HG03064 (cell line): ENCODE results near the gene NKAIN2.
"Not testable (repeated sequence)": the region's sequence is repeated elsewhere in the genome, so short reads cannot be mapped to it uniquely, and the experiment has no call there.

Source experiments
- ATAC-seq: cut with Tn5 transposase; IDR thresholded peaks from one replicate; pipeline ENCODE4 v1.9.1; 2021; ENCODE audit warnings: low read depth; ENCODE audit not compliant: unreplicated experiment

NKAIN2 gene

DNA sequence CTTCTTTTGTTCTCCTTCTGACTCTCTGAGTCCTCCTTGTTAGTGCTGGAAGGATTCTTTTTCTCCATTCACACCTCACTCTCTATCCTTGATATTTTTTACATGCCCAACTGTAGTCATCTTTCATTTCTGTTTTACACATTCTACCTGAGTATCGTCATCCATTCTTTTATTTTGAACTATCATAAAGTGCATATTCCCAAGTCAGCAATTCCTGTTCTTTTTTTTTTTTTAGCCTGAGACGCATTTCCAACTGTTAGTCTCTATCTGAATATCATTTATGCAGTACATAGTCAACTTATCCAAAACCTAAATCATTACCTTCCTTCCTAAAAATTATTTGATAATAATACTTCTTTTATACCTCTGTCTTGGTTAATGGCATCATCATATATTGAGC lies 207.5 kb downstream of the NKAIN2 start:
- ATAC-seq, result no peak

DNA sequence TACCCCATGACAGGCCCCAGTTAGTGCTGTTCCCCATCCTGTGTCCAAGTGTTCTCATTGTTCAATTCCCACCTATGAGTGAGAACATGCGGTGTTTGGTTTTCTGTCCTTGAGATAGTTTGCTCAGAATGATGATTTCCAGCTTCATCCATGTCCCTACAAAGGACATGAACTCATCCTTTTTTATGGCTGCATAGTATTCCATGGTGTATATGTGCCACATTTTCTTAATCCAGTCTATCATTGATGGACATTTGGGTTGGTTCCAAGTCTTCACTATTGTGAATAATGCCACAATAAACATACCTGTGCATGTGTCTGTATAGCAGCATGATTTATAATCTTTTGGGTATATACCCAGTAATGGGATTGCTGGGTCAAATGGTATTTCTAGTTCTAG lies 218.4 kb downstream of the NKAIN2 start:
- ATAC-seq, result not testable (repeated sequence)

DNA sequence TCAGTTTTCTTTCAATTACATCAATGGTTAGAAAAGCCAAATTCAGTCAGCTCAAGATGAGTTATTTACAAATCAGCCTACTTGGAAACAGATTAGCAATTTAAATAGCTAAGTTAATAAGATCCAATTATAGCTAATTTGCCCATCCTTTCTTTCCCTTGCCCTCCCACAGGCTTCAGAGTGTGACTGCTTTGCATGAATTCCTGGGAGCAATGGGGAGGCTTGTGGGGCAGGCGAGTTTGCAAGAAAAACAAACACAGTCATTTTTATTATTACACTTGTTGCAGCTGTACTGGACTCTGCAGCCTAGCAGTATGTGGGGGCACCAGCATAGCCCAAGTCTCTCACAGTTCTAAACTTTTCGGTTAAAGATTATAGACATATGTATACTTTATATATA lies 219.0 kb downstream of the NKAIN2 start:
- no peak for ATAC-seq

DNA sequence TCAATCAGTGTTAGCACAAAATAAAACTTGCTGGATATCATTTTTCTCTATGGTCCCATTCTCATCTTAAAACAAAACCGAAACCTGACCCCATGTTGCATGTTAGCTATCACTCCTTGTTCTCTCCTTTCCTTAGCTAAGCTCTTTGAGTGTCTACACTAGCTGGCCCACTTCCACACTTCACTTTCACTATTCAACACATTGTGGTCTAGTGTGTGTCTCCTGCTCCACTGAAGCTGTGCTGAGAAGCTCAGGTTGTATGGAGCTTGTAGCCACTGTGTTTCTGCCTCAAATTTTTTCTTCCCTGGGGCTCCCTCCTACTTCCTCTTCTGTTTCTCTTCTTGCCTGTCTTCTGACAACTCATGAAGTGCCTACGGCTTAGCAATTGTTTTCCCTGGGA lies 223.0 kb downstream of the NKAIN2 start:
- ATAC-seq, result no peak

DNA sequence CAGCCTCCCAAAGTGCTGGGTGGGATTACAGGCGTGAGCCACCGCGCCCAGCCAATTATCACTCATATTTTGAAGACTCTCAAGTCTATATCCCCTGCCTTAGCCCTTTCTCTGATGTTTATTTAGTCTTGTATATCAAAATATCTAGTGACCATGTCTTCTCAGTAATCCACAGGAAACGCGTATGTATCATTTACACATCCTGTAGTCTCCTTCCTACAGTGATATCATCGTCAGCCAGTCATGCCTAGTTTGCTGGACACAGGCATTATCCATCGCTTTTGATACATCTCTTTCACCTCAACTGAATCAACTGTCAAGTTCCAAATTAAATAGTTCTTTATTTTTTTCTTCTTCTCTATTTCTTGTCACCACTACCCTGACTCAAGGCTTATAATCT lies 223.7 kb downstream of the NKAIN2 start:
- ATAC-seq, result no peak

DNA sequence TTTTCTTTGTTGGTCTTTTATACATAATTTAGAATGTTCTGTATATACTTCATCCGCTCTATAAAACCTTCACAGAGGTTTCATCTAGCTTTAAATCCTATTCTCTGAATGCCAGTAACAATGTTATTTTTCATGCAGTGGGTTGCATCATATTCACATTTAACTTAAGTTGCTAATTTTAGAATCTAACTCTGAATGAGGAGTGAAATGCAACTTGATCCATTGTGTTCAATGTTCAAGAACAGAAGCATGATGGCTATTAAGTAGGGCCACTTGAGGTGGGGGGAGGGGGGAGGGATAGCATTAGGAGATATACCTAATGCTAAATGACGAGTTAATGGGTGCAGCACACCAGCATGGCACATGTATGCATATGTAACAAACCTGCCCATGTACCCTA lies 224.5 kb downstream of the NKAIN2 start:
- no peak for ATAC-seq

DNA sequence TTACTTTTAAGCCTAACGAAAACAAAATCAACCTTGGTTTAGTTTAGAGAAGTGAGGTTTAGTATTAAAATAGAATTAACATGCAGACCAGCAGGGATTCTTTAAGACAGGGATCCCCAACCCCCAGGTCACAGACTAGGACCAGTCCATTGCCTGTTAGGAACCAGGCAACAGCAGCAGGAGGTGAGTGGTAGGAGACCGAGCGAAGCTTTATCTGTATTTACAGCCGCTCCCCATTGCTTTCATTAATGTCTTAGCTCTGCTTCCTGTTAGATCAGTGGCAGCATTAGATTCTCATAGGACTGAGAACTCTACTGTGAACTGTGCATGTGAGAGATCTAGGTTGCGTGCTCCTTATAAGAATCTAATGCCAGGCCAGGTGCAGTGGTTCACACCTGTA lies 225.9 kb downstream of the NKAIN2 start:
- no peak for ATAC-seq

DNA sequence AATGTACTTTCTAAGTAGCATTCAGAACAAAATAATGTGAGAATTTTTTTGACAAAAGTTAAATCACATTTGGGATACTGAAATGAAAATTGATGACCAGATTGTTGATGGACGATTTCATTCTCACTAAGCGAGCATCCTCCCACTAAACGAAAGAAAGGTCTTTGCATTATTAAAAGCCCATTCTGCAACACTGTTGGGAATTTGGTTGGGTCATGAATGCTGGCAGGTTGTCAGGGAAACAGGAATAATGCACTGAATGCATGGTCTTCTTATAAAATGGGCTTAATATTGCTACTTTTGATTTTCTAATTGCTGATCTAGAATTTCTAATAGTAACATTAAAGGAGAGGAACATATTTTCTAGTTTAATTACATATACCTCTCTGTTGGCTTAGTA lies 229.8 kb downstream of the NKAIN2 start:
- no peak for ATAC-seq

DNA sequence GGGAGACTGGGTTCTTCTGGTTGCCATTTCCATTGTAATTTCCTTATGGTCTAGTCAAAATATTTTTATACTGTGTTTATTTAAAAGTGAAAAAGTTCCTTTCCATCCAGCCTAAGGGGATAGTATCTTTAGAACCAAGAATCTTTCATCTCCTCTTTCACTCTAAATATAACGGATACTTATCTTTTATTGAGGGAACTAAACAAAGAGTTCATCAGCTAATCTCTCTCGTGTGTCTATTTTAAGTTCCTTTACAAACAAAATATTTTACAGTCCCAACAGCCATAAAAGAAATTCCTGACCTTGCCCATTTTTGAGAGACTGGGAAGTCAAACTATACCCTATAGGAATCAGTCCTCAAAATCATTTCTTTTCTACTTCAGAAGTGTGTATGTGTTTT lies 232.7 kb downstream of the NKAIN2 start:
- ATAC-seq, result no peak

DNA sequence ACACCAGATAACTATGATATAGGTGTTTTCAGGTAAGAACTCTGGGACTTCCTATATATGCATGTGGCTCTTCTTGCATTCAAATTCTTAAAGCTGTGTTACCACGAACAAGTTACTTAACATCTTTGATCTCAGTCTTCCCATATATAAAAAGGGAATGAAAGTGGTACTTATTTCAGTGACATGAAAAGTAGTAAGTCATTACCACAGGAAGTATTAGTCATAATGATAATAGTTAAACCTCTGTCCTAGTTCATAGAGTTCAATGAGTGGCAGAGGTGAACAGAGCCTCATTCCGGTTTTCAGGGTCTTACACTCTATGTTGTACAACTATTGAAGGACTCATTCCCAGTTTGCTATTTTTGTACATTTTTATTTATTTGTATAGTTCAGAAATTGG lies 237.0 kb downstream of the NKAIN2 start:
- peak; percentile 83 for ATAC-seq

DNA sequence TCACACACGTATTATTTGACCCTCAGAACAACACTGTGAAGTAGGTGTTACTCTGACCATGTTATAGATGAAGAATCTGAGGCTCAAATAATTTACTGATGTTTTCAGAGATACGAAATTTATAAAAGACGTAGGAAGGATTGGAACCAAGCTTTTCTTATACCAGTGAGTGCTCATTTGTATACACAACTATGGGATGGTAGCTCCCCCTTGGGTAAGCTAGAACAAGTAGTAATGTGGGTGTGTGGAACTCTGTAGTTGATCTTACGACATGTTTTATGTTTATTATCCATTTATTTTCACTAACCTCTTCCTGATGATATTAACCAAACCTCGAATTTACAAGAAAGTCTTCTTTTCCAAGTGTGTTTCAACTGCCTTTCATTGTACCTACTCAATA lies 248.5 kb downstream of the NKAIN2 start:
- no peak for ATAC-seq

DNA sequence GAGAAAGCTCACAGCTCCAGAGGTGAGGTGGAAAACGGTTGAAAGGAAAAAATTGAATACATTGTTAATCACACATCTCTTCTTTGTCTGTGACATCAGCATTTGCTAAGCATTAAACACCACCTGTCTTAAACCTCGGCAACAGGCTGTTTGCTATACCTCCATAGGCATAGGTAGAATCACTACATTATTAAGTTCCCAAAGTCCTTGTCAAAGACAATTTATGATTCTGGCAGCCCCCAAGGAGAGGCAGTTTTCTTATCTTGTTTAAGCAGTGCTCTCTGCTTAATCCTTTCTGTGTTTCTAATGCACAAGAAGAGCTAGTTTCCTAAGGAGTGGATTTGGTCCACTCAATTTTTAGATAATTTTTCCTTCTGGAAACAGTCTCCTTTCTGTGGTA lies 249.7 kb downstream of the NKAIN2 start:
- ATAC-seq, result no peak

DNA sequence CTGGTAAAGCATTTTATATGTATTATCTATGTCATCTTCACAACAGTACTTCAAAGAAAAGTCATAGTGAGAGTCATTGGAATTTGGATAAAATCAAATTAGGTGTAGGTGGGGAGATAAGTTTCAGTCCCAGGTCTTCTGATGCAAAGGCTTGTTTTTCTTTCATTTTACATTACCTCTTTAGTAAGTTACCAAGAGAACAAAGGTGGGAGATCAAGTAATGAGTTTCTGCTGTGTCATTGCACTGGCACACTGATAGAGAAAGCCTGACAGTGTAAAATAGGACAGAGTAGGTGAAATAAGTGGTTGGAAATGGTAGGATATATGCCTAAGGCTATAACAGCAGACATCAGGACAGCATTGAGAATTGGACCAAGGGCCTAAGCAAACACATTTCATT lies 250.4 kb downstream of the NKAIN2 start:
- ATAC-seq, result no peak

DNA sequence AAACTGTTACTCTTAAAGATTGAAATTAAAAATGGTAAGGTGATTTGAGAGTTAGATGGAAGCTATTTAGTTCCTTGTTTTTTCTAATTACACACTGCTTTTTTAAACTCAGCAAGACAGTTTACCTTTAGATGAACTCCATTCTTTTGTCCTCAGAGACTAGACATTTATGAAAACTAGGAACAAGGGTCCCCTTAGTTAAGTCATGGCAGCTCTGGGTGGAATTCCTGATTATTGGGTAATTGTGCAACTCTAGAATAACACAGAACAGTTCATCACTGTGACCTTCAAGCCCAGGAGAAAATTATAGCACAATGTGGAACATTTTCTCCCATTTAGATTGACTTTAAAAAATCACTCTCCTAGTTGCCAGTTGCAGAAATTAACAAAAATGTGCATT lies 251.7 kb downstream of the NKAIN2 start:
- no peak for ATAC-seq

DNA sequence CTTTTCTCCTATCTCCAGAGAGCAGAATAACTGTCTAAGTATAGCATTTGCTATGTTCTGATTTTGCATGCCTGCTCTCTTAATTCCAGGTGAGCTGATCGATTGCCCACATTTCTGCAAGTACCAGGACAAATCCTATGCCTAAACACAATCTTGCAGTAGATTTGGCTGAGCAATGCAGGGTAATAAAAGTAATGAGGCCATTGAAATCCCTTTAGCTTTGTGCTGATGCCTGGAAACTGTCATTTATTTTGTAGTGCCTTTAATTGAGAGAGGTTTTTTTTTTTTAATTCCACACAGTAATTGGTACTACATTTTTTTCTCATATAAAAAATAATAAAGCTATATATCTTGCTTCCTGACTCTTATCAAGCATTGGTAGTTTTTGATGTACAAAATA lies 252.3 kb downstream of the NKAIN2 start:
- no peak for ATAC-seq

DNA sequence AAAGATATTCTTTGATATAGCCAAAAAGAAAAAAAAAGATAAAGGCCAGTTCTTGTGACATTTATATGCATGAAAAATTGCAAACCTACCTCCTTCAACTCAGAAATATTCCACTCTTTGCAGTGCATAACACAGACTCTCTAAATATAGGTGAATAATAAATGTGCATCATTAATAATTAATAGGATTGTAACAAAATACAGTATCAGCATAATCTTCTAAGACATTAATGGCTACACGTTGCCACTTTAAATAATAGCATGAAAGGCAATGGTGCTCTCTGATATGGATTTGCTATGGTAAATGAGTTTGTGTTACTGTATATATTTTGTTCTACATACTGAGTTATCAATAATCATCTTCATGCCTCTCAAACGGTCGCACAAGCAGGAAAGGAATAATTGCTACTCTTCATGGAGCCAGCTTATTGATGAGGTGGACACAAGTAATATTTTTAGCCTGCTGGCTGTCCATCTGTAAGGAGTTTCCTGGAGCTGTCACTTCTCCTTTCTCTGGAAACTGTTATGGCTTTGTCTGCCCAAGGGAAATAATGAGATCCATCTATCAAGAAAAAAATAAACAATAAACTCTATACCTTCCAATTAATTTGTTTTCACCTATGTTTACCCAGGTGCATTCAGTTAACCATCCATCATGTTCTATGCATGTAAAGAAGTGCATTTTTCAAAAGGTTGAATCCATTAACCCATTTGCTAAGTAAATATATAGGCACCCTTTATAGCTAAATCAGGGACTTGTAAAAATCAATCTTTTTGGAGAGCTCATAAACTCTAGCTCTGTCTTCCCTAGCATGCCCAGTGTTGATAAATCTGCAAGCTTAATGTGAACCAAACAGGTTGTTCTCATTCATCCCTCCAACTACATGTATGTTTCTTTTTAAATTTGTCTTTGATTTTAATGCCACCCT lies 253.0 kb downstream of the NKAIN2 start:
- no peak for ATAC-seq

DNA sequence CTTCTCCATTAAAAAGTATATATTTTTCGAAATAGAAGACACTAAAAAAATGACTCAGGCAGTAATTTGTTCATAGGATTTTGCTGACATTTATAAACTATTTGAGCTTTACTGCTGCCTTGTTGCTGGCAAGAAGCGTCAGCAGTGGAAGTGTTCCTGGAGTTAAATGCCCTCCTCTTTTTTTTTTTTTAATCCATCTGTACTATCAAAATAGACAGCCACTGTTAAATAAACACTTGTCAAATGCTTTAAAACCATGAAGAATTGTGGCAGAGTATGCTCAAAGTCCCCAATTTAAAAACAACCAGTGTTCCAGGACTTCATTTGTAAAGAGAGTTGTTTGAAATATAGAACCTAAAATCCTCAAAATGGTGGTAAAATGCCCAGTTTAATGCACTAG lies 253.8 kb downstream of the NKAIN2 start:
- ATAC-seq, result no peak

DNA sequence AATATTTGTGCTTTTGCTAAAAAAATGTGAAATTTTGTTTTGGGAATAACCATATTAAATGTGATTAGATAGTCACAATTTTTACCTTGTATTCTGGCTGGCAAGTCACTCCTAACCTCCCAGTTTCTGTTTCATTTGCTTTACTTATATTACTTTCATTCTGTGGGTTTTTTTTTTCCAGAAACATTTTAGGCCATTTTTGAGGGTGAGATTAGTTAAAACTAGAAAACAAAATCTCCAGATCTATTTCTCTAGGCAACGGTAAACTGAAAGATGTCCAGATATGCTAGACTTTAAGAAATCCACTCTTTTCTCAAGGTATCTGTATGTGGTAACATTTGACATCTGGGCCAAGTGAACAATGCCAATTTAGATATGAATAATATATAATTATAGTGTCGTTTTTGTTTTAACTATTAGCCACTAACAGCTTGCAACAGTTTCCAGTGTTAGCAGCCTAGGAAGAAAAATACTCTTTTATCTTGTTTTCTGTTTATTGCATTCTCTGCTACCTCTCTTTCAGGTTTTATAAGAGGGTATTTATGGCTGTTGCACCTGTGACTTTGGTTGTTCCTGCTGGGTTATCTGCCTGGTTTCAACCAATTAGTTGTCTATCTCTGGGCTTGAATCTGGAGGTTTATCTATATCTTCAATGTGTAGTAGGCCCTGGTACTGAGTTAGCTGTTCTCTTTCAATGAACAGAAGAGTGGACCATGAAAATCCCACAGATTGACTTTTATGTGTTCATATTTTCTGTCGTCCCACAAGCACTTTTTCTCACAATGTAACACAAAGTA lies 260.9 kb downstream of the NKAIN2 start:
- ATAC-seq, result no peak

DNA sequence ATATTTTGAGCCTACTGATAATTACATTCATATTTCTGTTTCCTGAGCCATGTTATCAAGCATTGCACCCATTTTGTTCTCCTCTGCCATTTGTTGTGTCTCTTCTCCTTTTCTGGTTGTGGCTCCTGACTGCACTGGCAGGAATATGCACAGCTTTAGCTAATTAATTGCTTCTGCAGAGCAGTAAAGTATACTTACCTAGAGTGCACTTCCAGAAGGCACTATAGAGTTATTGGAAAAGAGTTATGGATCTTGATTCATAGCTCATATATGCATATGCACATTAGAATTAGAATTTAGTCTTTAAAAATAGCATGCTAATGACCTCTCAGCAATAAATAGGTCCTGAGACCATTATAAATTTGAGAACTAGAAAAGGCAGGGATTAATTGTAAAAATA lies 262.6 kb downstream of the NKAIN2 start:
- ATAC-seq, result no peak

DNA sequence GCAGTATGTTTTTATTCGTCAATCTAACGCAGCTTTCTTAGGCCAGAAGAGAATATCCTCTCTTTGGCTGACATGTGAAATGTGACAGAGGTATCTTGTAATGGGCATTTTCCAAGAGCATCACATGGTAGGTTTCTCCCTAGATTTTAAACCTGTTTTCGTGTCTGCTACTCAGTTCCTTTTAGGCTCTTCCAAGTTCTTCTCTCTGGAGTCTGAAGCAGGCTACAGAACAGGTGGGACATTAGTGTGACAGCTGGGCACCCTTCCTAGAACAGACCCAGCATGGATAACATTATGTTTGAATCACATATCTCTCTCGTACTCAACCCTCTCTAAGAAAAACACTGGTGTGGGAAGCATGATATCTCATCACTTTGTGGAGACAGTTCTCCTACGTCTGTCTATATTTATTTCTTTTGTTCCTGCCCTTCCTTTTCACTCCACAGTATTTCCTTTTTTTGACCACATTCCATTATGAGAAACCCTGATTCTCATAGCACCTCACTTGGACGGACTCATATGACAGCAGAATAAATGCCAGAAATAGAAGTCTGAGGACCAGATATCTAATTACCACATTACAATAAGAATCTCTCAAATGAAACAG lies 263.4 kb downstream of the NKAIN2 start:
- no peak for ATAC-seq

DNA sequence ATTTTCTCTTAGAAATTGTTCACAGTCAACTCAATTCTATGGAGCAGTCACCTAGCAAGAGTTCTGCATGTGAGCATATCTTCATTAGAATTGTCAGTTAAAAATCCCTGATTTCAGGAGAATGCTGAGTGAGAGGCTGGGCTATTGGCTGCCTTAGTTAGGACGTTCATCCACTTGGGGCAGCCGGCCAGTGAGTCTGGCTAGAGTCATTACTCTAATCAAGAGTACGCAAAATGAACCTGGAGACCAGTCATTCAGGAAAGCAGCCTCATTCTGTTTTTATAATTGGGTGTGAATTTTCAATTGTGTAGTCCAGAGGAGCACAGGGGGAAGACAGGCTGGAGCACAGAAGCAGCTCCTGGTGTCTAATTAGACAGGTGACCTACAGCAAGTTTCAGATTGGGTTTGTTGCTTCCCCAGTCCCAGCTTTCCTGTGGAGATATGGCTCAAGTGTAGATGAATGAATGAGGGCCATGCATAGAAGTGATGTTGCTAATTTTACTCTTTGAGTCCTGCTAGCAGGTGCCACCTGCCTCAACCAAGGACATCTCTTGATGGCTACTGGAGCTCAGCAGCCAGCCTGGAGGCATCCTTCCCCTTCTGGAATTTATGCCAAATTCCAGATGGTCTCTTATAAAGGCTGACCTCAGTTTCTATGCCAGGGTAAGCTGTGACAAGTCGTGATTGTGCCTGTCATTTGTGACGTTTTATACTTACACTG lies 265.7 kb downstream of the NKAIN2 start:
- no peak for ATAC-seq
